Activated CD4-positive, alpha-beta T cell treated with anti-CD3 and anti-CD28 coated beads for 4 hours (primary cell): ENCODE results near the gene MUC20.
"Not testable (repeated sequence)": the region's sequence is repeated elsewhere in the genome, so short reads cannot be mapped to it uniquely, and the experiment has no call there.

Source experiments
- DNase-seq, 2 donors: peaks; one replicate each; pipeline ENCODE4 v3.0.0-alpha.2; 2020

The MUC20 gene

GRCh38 chr3:195777975-195778374, 57.2 kb downstream of the MUC20 start:
- no peak for DNase-seq

- DNase-seq, result not testable (repeated sequence)
Observed at GRCh38 chr3:195781236-195781635, 60.5 kb downstream of the MUC20 start.
